Measurements from ENCODE around the gene DNLZ.

DNA sequence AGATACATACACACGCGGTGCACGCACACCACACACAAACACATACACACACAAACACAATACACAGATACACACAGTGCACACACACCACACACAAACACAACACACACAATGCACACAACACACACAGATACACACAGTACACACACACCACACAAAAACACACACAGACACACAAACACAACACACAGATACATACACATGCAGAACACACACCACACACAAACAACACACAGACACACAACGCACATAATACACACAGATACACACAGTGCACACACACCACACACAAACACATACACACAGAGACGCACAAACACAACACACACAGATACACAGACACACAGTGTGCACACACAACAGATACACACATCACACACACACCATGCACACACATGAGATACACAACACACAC lies 53.7 kb downstream of the DNLZ start:
- TF ChIP-seq, protein P1, sequence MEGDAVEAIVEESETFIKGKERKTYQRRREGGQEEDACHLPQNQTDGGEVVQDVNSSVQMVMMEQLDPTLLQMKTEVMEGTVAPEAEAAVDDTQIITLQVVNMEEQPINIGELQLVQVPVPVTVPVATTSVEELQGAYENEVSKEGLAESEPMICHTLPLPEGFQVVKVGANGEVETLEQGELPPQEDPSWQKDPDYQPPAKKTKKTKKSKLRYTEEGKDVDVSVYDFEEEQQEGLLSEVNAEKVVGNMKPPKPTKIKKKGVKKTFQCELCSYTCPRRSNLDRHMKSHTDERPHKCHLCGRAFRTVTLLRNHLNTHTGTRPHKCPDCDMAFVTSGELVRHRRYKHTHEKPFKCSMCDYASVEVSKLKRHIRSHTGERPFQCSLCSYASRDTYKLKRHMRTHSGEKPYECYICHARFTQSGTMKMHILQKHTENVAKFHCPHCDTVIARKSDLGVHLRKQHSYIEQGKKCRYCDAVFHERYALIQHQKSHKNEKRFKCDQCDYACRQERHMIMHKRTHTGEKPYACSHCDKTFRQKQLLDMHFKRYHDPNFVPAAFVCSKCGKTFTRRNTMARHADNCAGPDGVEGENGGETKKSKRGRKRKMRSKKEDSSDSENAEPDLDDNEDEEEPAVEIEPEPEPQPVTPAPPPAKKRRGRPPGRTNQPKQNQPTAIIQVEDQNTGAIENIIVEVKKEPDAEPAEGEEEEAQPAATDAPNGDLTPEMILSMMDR (conservative IDR thresholded peaks at IDR 0.05) = no peak
- no peak for TF ChIP-seq EZH2 (IDR thresholded peaks at IDR 0.05; ENCODE audit: low read depth)
